ENCODE data around the gene LRRC8C. TPM values are rescaled to one million over a fixed set of nuclear protein-coding genes. Genes with fewer than 3 reads are reported as not detected.

The LRRC8C gene
- total and polyA plus RNA-seq, 10 of the 15 experiments (the other 5 are each of a cell fraction or from before 2014, with no cell fraction given), result 2.3 to 16.3 (median 10.8) TPM

- TF ChIP-seq ZBTB11 (CRISPR knock-in tag; IDR thresholded peaks at IDR 0.05) (no peak), MEF2B (IDR thresholded peaks at IDR 0.05; ENCODE audit: partially characterized antibody, poor library complexity, severe bottlenecking) (no peak), STAT1 (conservative IDR thresholded peaks at IDR 0.05) (no peak), NFIC (IDR thresholded peaks at IDR 0.05; ENCODE audit: low read depth, low read length) (no peak), MTA3 (IDR thresholded peaks at IDR 0.05; ENCODE audit: borderline replicate concordance, low read length) (no peak), FOS (IDR thresholded peaks at IDR 0.05; ENCODE audit: borderline replicate concordance, extremely low read depth, insufficient read length) (no peak), ZNF217 (IDR thresholded peaks at IDR 0.05) (no peak), CREB1 (IDR thresholded peaks at IDR 0.05; ENCODE audit: low read depth) (peak; percentile 55), TCF3 (IDR thresholded peaks at IDR 0.05; ENCODE audit: borderline replicate concordance, insufficient read depth, low read depth, low read length) (no peak), IKZF1 (conservative IDR thresholded peaks at IDR 0.05) (peak; percentile 93), NFYB (IDR thresholded peaks at IDR 0.05; ENCODE audit: insufficient read depth, low read depth, low read length) (no peak), RELB (IDR thresholded peaks at IDR 0.05; ENCODE audit: low read depth) (peak; percentile 67; the same call in 1 of the 2 replicates), MLLT1 (IDR thresholded peaks at IDR 0.05) (peak; percentile 66; the same call in 1 of the 2 replicates), ZNF24 (IDR thresholded peaks at IDR 0.05) (0 out of 2 replicates have a peak, but pooled peaks have one; percentile 20), KLF5 (IDR thresholded peaks at IDR 0.05; ENCODE audit: partially characterized antibody) (no peak), ASH2L (IDR thresholded peaks at IDR 0.05; ENCODE audit: borderline replicate concordance, low read depth) (no peak), BCLAF1 (IDR thresholded peaks at IDR 0.05) (peak; percentile 59; the same call in 1 of the 2 replicates), EED (IDR thresholded peaks at IDR 0.05; ENCODE audit: low read depth) (peak; percentile 37; the same call in 1 of the 2 replicates), MAX (IDR thresholded peaks at IDR 0.05; ENCODE audit: low read depth, low read length) (no peak), SMAD1 (IDR thresholded peaks at IDR 0.05; ENCODE audit: low read depth, partially characterized antibody) (no peak), FOXK2 (IDR thresholded peaks at IDR 0.05) (no peak)
These were observed at the start of gene LRRC8C (continued) for GRCh38 chr1:89632657-89633247.
